Colonic mucosa (tissue), 4 donors: ENCODE data around the gene TAF10. TPM values are rescaled to one million over a fixed set of nuclear protein-coding genes. Genes with fewer than 3 reads are reported as not detected.

ENCODE experiments used
- DNase-seq: peaks from one replicate; pipeline ENCODE4 v3.0.0-alpha.2; 2020
- H3K27ac ChIP-seq: fragments of 200-600 bp; one replicate; pipeline ENCODE4 v1.8.0; 2021
- H3K27me3 ChIP-seq: fragments of 200-600 bp; one replicate; pipeline ENCODE4 v1.8.0; 2021
- H3K36me3 ChIP-seq: fragments of 200-600 bp; one replicate; pipeline ENCODE4 v1.8.0; 2021
- H3K4me1 ChIP-seq: fragments of 200-600 bp; one replicate; pipeline ENCODE4 v1.8.0; 2021; ENCODE audit warnings: mild to moderate bottlenecking
- H3K4me3 ChIP-seq: fragments of 200-600 bp; one replicate; pipeline ENCODE4 v1.8.0; 2021
- H3K9ac ChIP-seq, 2 donors: one replicate each; pipeline ENCODE4 v1.7.0; 2013; ENCODE audit warnings: control low read depth in 2 of 2, low read depth in 2 of 2, low read length in 2 of 2
- H3K9me3 ChIP-seq: fragments of 200-600 bp; one replicate; pipeline ENCODE4 v1.8.0; 2021
- intact Hi-C: fragments of 100-400 bp; cut with DNase I; formaldehyde crosslinking; loops from one replicate; pipeline ENCODE4 v1.14.1; 2022
- total RNA-seq, 2 donors: library from RNA; stranded (reverse); fragmentation: NEBNext Ultra II Directional in 1 of 2; extraction: Animal tissue kit (Norgen Biotek cat#: 25700) in 1 of 2; gene quantifications; one replicate each; pipeline ENCODE4 v1.2.1, GENCODE V29; 2021
- TF ChIP-seq, protein P1 (sequence below): fragments of 200-600 bp; IDR thresholded peaks from one replicate; pipeline ENCODE4 v1.8.0; 2022; ENCODE audit warnings: antibody characterized with exemption, mild to moderate bottlenecking
- donor health status: healthy.
- donor health status: DM: no; HTN: no; CAD: no.
- donor health status: DM: no; HTN: no; CAD: no.

The TAF10 gene
- total RNA-seq, 2 donors from 2014 or later, result 123 to 142 TPM

DNA sequence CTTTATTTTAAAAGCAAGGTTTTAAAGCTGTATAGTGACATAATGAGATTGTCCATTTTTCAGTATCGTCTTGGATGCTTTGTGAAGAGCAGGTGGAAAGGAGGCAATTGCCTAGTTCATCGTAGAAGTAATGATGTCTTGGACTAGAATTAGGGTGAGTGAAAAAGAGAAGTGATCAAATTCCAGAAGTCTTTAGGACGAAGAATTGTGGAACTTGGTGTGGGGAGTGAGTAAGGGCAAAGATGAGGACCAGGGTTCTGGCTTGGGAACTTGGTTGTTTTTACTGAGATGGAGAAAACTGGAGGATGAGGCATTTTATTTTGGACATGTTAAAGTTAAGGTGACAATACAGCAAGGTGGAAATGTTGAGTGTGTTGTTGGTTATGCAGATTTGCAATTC, 7.2 kb downstream of the TAF10 start:
- peak overlapping the region; percentile 83 to 86 for H3K9ac ChIP-seq
- H3K4me3 ChIP-seq, result peak overlapping the region; percentile 77
- intact Hi-C loops, result loop anchor here (5.0 to 10.0 kb wide), 3 partner anchors 63 to 130 kb away; partner anchors contain the start of genes MRPL17 and TRIM3
- H3K36me3 ChIP-seq, result peaks cover 24% of the 10 kb centered on the region
- H3K9me3 ChIP-seq, result no peaks in the 10 kb centered on the region
- TF ChIP-seq, protein P1, sequence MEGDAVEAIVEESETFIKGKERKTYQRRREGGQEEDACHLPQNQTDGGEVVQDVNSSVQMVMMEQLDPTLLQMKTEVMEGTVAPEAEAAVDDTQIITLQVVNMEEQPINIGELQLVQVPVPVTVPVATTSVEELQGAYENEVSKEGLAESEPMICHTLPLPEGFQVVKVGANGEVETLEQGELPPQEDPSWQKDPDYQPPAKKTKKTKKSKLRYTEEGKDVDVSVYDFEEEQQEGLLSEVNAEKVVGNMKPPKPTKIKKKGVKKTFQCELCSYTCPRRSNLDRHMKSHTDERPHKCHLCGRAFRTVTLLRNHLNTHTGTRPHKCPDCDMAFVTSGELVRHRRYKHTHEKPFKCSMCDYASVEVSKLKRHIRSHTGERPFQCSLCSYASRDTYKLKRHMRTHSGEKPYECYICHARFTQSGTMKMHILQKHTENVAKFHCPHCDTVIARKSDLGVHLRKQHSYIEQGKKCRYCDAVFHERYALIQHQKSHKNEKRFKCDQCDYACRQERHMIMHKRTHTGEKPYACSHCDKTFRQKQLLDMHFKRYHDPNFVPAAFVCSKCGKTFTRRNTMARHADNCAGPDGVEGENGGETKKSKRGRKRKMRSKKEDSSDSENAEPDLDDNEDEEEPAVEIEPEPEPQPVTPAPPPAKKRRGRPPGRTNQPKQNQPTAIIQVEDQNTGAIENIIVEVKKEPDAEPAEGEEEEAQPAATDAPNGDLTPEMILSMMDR, result no peak
- peak overlapping the region; percentile 89 for H3K27ac ChIP-seq
- no peaks in the 10 kb centered on the region for H3K27me3 ChIP-seq
- DNase-seq, result no peak
- H3K4me1 ChIP-seq, result peaks cover 18% of the 10 kb centered on the region

DNA sequence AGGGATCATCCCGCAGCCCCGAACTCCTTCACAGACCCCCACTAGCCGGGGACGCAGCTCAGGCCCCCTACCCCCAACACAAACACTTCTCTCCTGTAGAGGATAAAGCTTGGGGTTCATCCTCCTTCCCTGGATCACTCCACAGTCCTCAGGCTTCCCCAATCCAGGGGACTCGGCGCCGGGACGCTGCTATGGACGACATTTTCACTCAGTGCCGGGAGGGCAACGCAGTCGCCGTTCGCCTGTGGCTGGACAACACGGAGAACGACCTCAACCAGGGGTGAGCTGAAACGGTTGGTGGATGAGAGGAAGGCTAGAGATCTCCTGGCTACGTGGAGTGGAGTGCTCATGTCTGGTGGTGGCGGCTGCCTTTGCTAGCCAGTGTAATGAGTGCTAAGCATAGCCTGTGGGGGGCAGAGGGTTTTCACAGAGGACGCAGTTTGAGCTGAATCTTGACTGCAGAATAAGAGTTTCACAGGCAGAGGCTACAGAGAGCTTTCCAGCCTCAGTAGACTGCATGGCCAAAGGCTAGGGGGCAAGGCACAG, 7.9 kb downstream of the TAF10 start:
- DNase-seq, result peak; percentile 66
- H3K9me3 ChIP-seq, result no peaks in the 10 kb centered on the region
- peak overlapping the region; percentile 89 for H3K27ac ChIP-seq
- intact Hi-C loops, result loop anchor here (5.0 to 10.0 kb wide), 3 partner anchors 63 to 129 kb away; partner anchors contain the start of genes MRPL17 and TRIM3
- peak overlapping the region; percentile 83 to 86 for H3K9ac ChIP-seq
- H3K27me3 ChIP-seq, result no peaks in the 10 kb centered on the region
- peak overlapping the region; percentile 77 for H3K4me3 ChIP-seq
- H3K36me3 ChIP-seq, result peaks cover 25% of the 10 kb centered on the region
- peaks cover 18% of the 10 kb centered on the region for H3K4me1 ChIP-seq
- TF ChIP-seq, protein P1, result no peak

DNA sequence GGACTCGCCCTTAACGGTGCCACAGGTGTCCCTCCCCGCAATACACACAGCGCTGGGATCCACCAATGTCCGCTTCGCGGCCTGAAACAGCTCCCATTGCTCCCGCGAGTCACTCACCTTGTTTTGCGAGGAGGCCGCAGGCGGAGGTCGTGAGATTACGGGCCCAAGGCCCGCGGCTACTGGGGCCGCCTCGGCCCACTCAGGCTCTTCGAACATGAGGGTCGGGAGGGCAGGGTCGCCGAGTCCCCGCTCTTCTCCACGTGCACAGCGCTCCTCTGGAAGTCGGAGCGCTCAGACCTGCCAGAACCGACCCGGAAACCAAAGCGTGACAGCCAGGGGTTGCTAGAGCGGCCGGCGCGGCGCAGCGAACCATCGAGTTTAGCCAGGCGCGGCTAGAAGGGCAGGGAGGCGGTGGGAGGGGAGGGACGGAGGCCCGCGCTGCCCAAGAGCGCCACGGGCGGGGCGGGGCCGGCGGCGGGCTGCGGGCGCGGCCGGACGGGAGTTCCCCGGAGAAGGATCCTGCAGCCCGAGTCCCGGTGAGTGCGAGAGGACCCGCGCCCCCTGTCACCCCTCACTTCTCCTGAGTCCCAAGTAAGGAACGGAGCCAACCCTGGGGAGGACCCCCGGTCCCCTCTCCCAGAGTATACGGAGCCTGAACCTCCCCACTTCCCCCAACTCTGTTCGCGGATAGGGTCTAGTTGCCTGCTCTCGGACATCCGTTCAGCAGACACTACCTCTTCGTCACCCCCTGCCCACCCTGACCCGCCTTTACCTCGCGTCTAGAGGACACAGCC, 8.5 kb downstream of the TAF10 start, which contains the start of the genes ILK and RRP8:
TSS of gene ILK (plus strand) at position 488 of the 794 bp plus-strand sequence. CDS start 498 bp downstream, outside the sequence.
TSS of gene RRP8 (minus strand) at position 330 of the 794 bp plus-strand sequence. CDS start at position 216, 114 bp downstream.
- peak within 1 kb of the TSS; percentile 77 for H3K4me3 ChIP-seq
- H3K9me3 ChIP-seq, result no peaks in the 10 kb centered on the region
- peak within 1 kb of the TSS; percentile 89 for H3K27ac ChIP-seq
- peak within 1 kb of the TSS; percentile 83 to 86 for H3K9ac ChIP-seq
- peak; percentile 93 for DNase-seq
- TF ChIP-seq, protein P1, result no peak
- peaks cover 18% of the 10 kb centered on the region for H3K4me1 ChIP-seq
- intact Hi-C loops, result loop anchor here (5.0 to 10.0 kb wide), 3 partner anchors 64 to 129 kb away; partner anchors contain the start of genes MRPL17 and TRIM3
- H3K36me3 ChIP-seq, result peaks cover 24% of the 10 kb centered on the region
- H3K27me3 ChIP-seq, result no peaks in the 10 kb centered on the region

DNA sequence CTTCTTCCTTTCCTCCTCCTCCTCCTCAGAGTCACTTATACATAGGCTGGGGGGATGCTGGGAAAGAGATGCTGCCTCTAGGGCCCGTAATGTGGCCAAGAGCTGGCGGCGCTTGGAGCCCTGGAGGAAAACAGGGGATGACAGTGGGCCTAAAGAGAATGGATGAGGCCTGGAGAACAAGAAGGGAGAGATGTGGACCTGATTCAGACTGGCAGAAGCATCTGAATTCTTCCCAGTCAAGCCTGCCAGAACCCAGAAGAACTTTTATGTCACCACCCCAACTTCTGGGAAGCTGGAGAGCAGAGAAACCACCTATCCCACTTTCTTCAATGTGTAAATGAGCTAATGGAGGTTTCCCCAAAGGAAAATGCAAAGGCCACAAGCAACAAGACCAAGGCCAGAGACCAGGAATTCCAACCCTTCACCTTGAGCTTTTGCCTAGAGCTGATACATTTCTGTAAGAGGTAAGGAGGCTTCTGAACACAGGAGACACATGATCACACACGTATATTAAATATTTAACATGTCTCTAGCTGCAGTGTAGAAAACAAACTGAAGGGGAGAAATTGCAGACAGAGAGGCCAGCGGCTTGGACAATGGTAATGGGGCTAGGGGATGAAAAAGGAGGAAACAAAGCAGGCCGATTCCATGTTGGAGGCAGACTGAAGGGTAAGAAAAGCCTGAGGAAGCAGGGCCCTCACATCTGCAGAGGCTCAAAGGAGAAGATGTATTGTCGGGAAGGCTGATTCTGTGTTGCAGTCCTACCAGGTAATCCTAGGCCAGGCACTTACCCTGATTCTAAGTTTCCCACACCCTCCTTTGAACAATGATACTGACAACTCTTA, 9.7 kb downstream of the TAF10 start:
- intact Hi-C loops, result loop anchor here (5.0 to 10.0 kb wide), 3 partner anchors 65 to 128 kb away; partner anchors contain the start of genes MRPL17 and TRIM3
- peaks cover 14% of the 10 kb centered on the region for H3K4me1 ChIP-seq
- DNase-seq, result peak; percentile 17
- H3K27me3 ChIP-seq, result no peaks in the 10 kb centered on the region
- TF ChIP-seq, protein P1, result no peak
- H3K9me3 ChIP-seq, result no peaks in the 10 kb centered on the region
- H3K36me3 ChIP-seq, result peaks cover 18% of the 10 kb centered on the region
- peak overlapping the region; percentile 77 for H3K4me3 ChIP-seq
- peak overlapping the region; percentile 83 to 86 for H3K9ac ChIP-seq
- H3K27ac ChIP-seq, result no peak overlapping the region

DNA sequence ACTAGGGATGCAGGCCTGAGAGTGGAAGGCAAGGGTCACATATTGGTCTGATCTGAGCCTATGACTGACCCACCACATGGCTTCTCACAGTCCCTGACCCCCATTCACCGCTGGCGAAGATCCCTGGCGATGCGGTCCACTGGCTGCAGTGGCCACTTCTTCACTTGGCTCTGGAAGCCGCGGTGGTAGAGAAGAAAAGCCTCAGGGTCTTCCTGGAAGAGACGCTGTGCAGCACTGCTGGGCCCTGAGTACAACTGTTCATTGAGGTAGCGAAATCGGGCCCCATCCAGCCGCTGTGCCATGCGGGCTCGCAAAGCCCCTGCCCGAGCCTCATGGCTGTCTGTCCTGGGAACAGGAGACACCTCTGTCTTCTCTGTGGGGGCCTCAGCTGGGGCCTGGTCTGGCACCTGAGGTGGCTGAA, 11.0 kb downstream of the TAF10 start:
- H3K4me3 ChIP-seq, result no peak overlapping the region
- H3K4me1 ChIP-seq, result peaks cover 3% of the 10 kb centered on the region
- H3K27me3 ChIP-seq, result no peaks in the 10 kb centered on the region
- no peak overlapping the region for H3K9ac ChIP-seq
- peak; percentile 16 for DNase-seq
- intact Hi-C loops, result loop anchor here (5.0 to 10.0 kb wide), 3 partner anchors 66 to 126 kb away; partner anchors contain the start of genes MRPL17 and TRIM3
- H3K9me3 ChIP-seq, result no peaks in the 10 kb centered on the region
- TF ChIP-seq, protein P1, result no peak
- peaks cover 18% of the 10 kb centered on the region for H3K36me3 ChIP-seq
- no peak overlapping the region for H3K27ac ChIP-seq
